GM12873 (cell line): ENCODE results near the gene ATXN7.

Source experiments
- CTCF ChIP-seq: IDR thresholded peaks from 2 replicates; pipeline ENCODE4 v1.5.1; 2012; ENCODE audit warnings: low read depth, mild to moderate bottlenecking, moderate library complexity, low read length, control low read depth; ENCODE audit not compliant: insufficient read depth; ENCODE audit errors: missing control alignments

Gene ATXN7

GRCh38 chr3:63940389-63940757 is 76.7 kb downstream of the ATXN7 start:
- TF ChIP-seq CTCF = no peak

GRCh38 chr3:63942528-63942927 is 78.9 kb downstream of the ATXN7 start:
- no peak for TF ChIP-seq CTCF

GRCh38 chr3:63943678-63944077 is 80.0 kb downstream of the ATXN7 start:
- no peak for TF ChIP-seq CTCF

GRCh38 chr3:63945558-63946096 is 82.0 kb downstream of the ATXN7 start:
- no peak for TF ChIP-seq CTCF

- TF ChIP-seq CTCF = no peak
Measured at GRCh38 chr3:63946753-63947152, 83.1 kb downstream of the ATXN7 start.

- no peak for TF ChIP-seq CTCF
Measured at GRCh38 chr3:63947594-63947993, 83.9 kb downstream of the ATXN7 start.

GRCh38 chr3:63949005-63949404 is 85.3 kb downstream of the ATXN7 start:
- TF ChIP-seq CTCF = no peak
